ENCODE data around the gene CLEC1B. TPM values are rescaled to one million over a fixed set of nuclear protein-coding genes. Genes with fewer than 3 reads are reported as not detected.
A peak's percentile ranks its signal among the peaks of the same experiment; 100 is the strongest.
"Not testable (repeated sequence)": the region's sequence is repeated elsewhere in the genome, so short reads cannot be mapped to it uniquely, and the experiment has no call there.

The CLEC1B gene
- total and polyA plus RNA-seq, 2 donors = not detected

GRCh38 chr12:9960590-9960989, 38.3 kb downstream of the CLEC1B start:
- 60% methylated on average over 5 of the region's 5 CpGs for WGBS

GRCh38 chr12:9957834-9958233, 41.1 kb downstream of the CLEC1B start:
- no peak for DNase-seq (ENCODE audit: extremely low spot score)

More at GRCh38 chr12:9960590-9960989, 38.3 kb downstream of the CLEC1B start:
- no peaks in the 10 kb centered on the region for H3K4me1 ChIP-seq (ENCODE audit: insufficient read depth)
- no peak for DNase-seq (ENCODE audit: extremely low spot score)
- no peak overlapping the region for H3K4me3 ChIP-seq (ENCODE audit: low read depth, low read length)
- no peak overlapping the region for H3K27ac ChIP-seq (ENCODE audit: low read depth)
- H3K36me3 ChIP-seq (ENCODE audit: insufficient read depth) = no peaks in the 10 kb centered on the region

GRCh38 chr12:9952954-9953729, 45.8 kb downstream of the CLEC1B start:
- H3K4me1 ChIP-seq (ENCODE audit: insufficient read depth); H3K4me3 ChIP-seq (ENCODE audit: low read depth, low read length); H3K36me3 ChIP-seq (ENCODE audit: insufficient read depth); H3K27ac ChIP-seq (ENCODE audit: low read depth); DNase-seq (ENCODE audit: extremely low spot score): not testable (repeated sequence)
- WGBS = 92% methylated on average over 25 of the region's 55 CpGs

More at GRCh38 chr12:9957834-9958233, 41.1 kb downstream of the CLEC1B start:
- H3K4me1 ChIP-seq (ENCODE audit: insufficient read depth) = no peaks in the 10 kb centered on the region
- no peak overlapping the region for H3K27ac ChIP-seq (ENCODE audit: low read depth)
- no peak overlapping the region for H3K4me3 ChIP-seq (ENCODE audit: low read depth, low read length)
- H3K36me3 ChIP-seq (ENCODE audit: insufficient read depth) = no peaks in the 10 kb centered on the region

- no peak for DNase-seq (ENCODE audit: extremely low spot score)
- Histone ChIP-seq H3K4me1 (ENCODE audit: insufficient read depth) (no peaks in the 10 kb centered on the region), H3K27ac (ENCODE audit: low read depth) (no peak overlapping the region), H3K36me3 (ENCODE audit: insufficient read depth) (no peaks in the 10 kb centered on the region), H3K4me3 (ENCODE audit: low read depth, low read length) (no peak overlapping the region)
- WGBS = 79% methylated on average over 5 of the region's 5 CpGs
These were observed 47.8 kb downstream of the CLEC1B start for GRCh38 chr12:9951026-9951675.

- Histone ChIP-seq H3K4me3 (ENCODE audit: low read depth, low read length) (no peak overlapping the region), H3K4me1 (ENCODE audit: insufficient read depth) (no peaks in the 10 kb centered on the region), H3K36me3 (ENCODE audit: insufficient read depth) (no peaks in the 10 kb centered on the region), H3K27ac (ENCODE audit: low read depth) (no peak overlapping the region)
- DNase-seq (ENCODE audit: extremely low spot score) = no peak
- WGBS = 69% methylated on average over 3 of the region's 3 CpGs
These were observed 50.2 kb downstream of the CLEC1B start for GRCh38 chr12:9948606-9949296.

GRCh38 chr12:9947674-9948073, 51.2 kb downstream of the CLEC1B start:
- no peaks in the 10 kb centered on the region for H3K4me1 ChIP-seq (ENCODE audit: insufficient read depth)

GRCh38 chr12:9944391-9944790, 54.5 kb downstream of the CLEC1B start:
- no peaks in the 10 kb centered on the region for H3K36me3 ChIP-seq (ENCODE audit: insufficient read depth)
- no peak overlapping the region for H3K27ac ChIP-seq (ENCODE audit: low read depth)
- H3K4me1 ChIP-seq (ENCODE audit: insufficient read depth) = no peaks in the 10 kb centered on the region
- no peak overlapping the region for H3K4me3 ChIP-seq (ENCODE audit: low read depth, low read length)
- 83% methylated on average over 2 of the region's 2 CpGs for WGBS
- DNase-seq (ENCODE audit: extremely low spot score) = no peak

More at GRCh38 chr12:9947674-9948073, 51.2 kb downstream of the CLEC1B start:
- no peaks in the 10 kb centered on the region for H3K36me3 ChIP-seq (ENCODE audit: insufficient read depth)
- no peak for DNase-seq (ENCODE audit: extremely low spot score)
- no peak overlapping the region for H3K4me3 ChIP-seq (ENCODE audit: low read depth, low read length)
- H3K27ac ChIP-seq (ENCODE audit: low read depth) = no peak overlapping the region
- WGBS = 84% methylated on average over 3 of the region's 3 CpGs

GRCh38 chr12:9943240-9943639, 55.7 kb downstream of the CLEC1B start:
- H3K4me3 ChIP-seq (ENCODE audit: low read depth, low read length) = peak overlapping the region; percentile 18
- no peaks in the 10 kb centered on the region for H3K36me3 ChIP-seq (ENCODE audit: insufficient read depth)
- no peak overlapping the region for H3K27ac ChIP-seq (ENCODE audit: low read depth)
- no peaks in the 10 kb centered on the region for H3K4me1 ChIP-seq (ENCODE audit: insufficient read depth)
- no peak for DNase-seq (ENCODE audit: extremely low spot score)
- WGBS = 49% methylated on average over 19 of the region's 19 CpGs

Other genes starting within 250 kb of the CLEC1B start
- 13.7 TPM for gene CD69, start 238.2 kb downstream of the CLEC1B start, total RNA-seq
- 7.4 TPM for gene CD69, start 238.2 kb downstream of the CLEC1B start, polyA plus RNA-seq
- gene KLRF1, start 171.6 kb downstream of the CLEC1B start, total RNA-seq = 1.5 TPM
- 0.34 TPM for gene KLRF1, start 171.6 kb downstream of the CLEC1B start, polyA plus RNA-seq
- gene CLEC2B, start 129.8 kb downstream of the CLEC1B start, total RNA-seq = 20.4 TPM
- 9.3 TPM for gene CLEC2B, start 129.8 kb downstream of the CLEC1B start, polyA plus RNA-seq
- not detected for gene KLRF2, start 117.6 kb downstream of the CLEC1B start, total RNA-seq
- gene KLRF2, start 117.6 kb downstream of the CLEC1B start, polyA plus RNA-seq = not detected
- not detected for gene CLEC2A, start 66.8 kb downstream of the CLEC1B start, total RNA-seq
- not detected for gene CLEC2A, start 66.8 kb downstream of the CLEC1B start, polyA plus RNA-seq
- gene CLEC12A, start 27.7 kb downstream of the CLEC1B start, total RNA-seq = 1.5 TPM
- 1.6 TPM for gene CLEC12A, start 27.7 kb downstream of the CLEC1B start, polyA plus RNA-seq
- 0.95 TPM for gene CLEC12B, start 11.5 kb upstream of the CLEC1B start, total RNA-seq
- gene CLEC12B, start 11.5 kb upstream of the CLEC1B start, polyA plus RNA-seq = 0.08 TPM
- 0.90 TPM for gene CLEC9A, start 31.6 kb upstream of the CLEC1B start, total RNA-seq
- 0.62 TPM for gene CLEC9A, start 31.6 kb upstream of the CLEC1B start, polyA plus RNA-seq
- 3.2 TPM for gene CLEC1A, start 99.9 kb upstream of the CLEC1B start, total RNA-seq
- 6.0 TPM for gene CLEC1A, start 99.9 kb upstream of the CLEC1B start, polyA plus RNA-seq
- 4.5 TPM for gene CLEC7A, start 131.1 kb upstream of the CLEC1B start, total RNA-seq
- 8.4 TPM for gene CLEC7A, start 131.1 kb upstream of the CLEC1B start, polyA plus RNA-seq
- 1.2 TPM for gene OLR1, start 173.0 kb upstream of the CLEC1B start, total RNA-seq
- gene OLR1, start 173.0 kb upstream of the CLEC1B start, polyA plus RNA-seq = 0.27 TPM
- gene TMEM52B, start 179.9 kb upstream of the CLEC1B start, total RNA-seq = 0.11 TPM
- gene TMEM52B, start 179.9 kb upstream of the CLEC1B start, polyA plus RNA-seq = 0.11 TPM
- 38.0 TPM for gene GABARAPL1, start 213.8 kb upstream of the CLEC1B start, total RNA-seq
- 138 TPM for gene GABARAPL1, start 213.8 kb upstream of the CLEC1B start, polyA plus RNA-seq

Measured in urinary bladder (tissue), 4 donors.